ENCODE data around the gene ACAN. TPM values are rescaled to one million over a fixed set of nuclear protein-coding genes. Genes with fewer than 3 reads are reported as not detected.

The ACAN gene
- total and polyA plus RNA-seq, 2 donors (not counting 3 experiments of a cell fraction or from before 2014, with no cell fraction given) = not detected

- H3K27ac ChIP-seq (ENCODE audit: insufficient read depth, low read depth, low read length) = no peak overlapping the region
- no peak overlapping the region for H3K9ac ChIP-seq (replicated peaks; ENCODE audit: extremely low read depth, insufficient read depth, low read length)
- DNase-seq (ENCODE audit: low read depth, low spot score) = no peak
- no peak for FAIRE-seq
- dilution Hi-C loops (cut with MboI; ENCODE audit: extremely low pct_ligation_motif_present, low sequenced_read_pairs) = no loop called here
- no peaks in the 10 kb centered on the region for H3K79me2 ChIP-seq (ENCODE audit: control insufficient read depth, insufficient read depth, low read length)
- no peaks in the 10 kb centered on the region for H3K4me1 ChIP-seq (ENCODE audit: control insufficient read depth, extremely low read depth, insufficient read depth, low read length)
- no peaks in the 10 kb centered on the region for H3K9me1 ChIP-seq (replicated peaks; ENCODE audit: control insufficient read depth, extremely low read depth, insufficient read depth, low read length)
- ChIA-PET POLR2A (no interaction called here), CTCF (no interaction called here)
- H4K20me1 ChIP-seq (replicated peaks; ENCODE audit: control insufficient read depth, extremely low read depth, insufficient read depth, low read length) = no peaks in the 10 kb centered on the region
- TF ChIP-seq, protein P1, sequence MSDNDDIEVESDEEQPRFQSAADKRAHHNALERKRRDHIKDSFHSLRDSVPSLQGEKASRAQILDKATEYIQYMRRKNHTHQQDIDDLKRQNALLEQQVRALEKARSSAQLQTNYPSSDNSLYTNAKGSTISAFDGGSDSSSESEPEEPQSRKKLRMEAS (IDR thresholded peaks at IDR 0.05; ENCODE audit: insufficient read depth, insufficient read length) = no peak
- no peak for TF ChIP-seq POLR2A (IDR thresholded peaks at IDR 0.05; ENCODE audit: low read depth, low read length)
- TF ChIP-seq EZH2 (IDR thresholded peaks at IDR 0.05; ENCODE audit: borderline replicate concordance, low read depth, low read length, severe bottlenecking) = no peak
- no peak overlapping the region for H3K4me3 ChIP-seq (replicated peaks in 1 of 3; ENCODE audit: insufficient read depth in 1 of 3, low read depth in 1 of 3, low read length in 3 of 3)
- BruUV-seq (replicated peaks) = no TSS peak
- intact Hi-C loops (cut with micrococcal nuclease) = no loop called here
- H3K9me3 ChIP-seq (replicated peaks; ENCODE audit: control insufficient read depth, insufficient read depth, low read length) = no peaks in the 10 kb centered on the region
- H3K4me2 ChIP-seq (ENCODE audit: insufficient read depth, low read length) = no peak overlapping the region
- H2AFZ ChIP-seq (ENCODE audit: low read depth, low read length) = no peak overlapping the region
- peaks cover 2 to 7% of the 10 kb centered on the region in 2 experiments for H3K27me3 ChIP-seq (ENCODE audit: control insufficient read depth in 2 of 2, insufficient read depth in 2 of 2, low read length in 2 of 2)
- H3K36me3 ChIP-seq (ENCODE audit: control insufficient read depth in 2 of 2, extremely low read depth in 1 of 2, insufficient read depth in 2 of 2, low read length in 2 of 2) = no peaks in the 10 kb centered on the region
Measured at GRCh38 chr15:88764448-88764847, 38.8 kb upstream of the ACAN start.

- H3K4me3 ChIP-seq (replicated peaks in 1 of 3; ENCODE audit: insufficient read depth in 1 of 3, low read depth in 1 of 3, low read length in 3 of 3) = no peak overlapping the region
- peaks cover 8 to 14% of the 10 kb centered on the region in 2 experiments for H3K27me3 ChIP-seq (ENCODE audit: control insufficient read depth in 2 of 2, insufficient read depth in 2 of 2, low read length in 2 of 2)
- H3K9ac ChIP-seq (replicated peaks; ENCODE audit: extremely low read depth, insufficient read depth, low read length) = no peak overlapping the region
- TF ChIP-seq FOS (IDR thresholded peaks at IDR 0.05; ENCODE audit: borderline replicate concordance, insufficient read depth, low read length) (no peak), EZH2 (IDR thresholded peaks at IDR 0.05; ENCODE audit: borderline replicate concordance, low read depth, low read length, severe bottlenecking) (no peak), POLR2A (IDR thresholded peaks at IDR 0.05; ENCODE audit: low read depth, low read length) (no peak), POLR2AphosphoS5 (IDR thresholded peaks at IDR 0.05; ENCODE audit: insufficient read depth, low read depth, low read length) (no peak), MYC (IDR thresholded peaks at IDR 0.05; ENCODE audit: low read depth, low read length) (no peak), JUN (IDR thresholded peaks at IDR 0.05; ENCODE audit: borderline replicate concordance, insufficient read depth, insufficient read length, low read depth) (no peak), GATA2 (IDR thresholded peaks at IDR 0.05; ENCODE audit: insufficient read depth, insufficient read length, low read depth, low read length) (no peak)
- TF ChIP-seq, protein P2, sequence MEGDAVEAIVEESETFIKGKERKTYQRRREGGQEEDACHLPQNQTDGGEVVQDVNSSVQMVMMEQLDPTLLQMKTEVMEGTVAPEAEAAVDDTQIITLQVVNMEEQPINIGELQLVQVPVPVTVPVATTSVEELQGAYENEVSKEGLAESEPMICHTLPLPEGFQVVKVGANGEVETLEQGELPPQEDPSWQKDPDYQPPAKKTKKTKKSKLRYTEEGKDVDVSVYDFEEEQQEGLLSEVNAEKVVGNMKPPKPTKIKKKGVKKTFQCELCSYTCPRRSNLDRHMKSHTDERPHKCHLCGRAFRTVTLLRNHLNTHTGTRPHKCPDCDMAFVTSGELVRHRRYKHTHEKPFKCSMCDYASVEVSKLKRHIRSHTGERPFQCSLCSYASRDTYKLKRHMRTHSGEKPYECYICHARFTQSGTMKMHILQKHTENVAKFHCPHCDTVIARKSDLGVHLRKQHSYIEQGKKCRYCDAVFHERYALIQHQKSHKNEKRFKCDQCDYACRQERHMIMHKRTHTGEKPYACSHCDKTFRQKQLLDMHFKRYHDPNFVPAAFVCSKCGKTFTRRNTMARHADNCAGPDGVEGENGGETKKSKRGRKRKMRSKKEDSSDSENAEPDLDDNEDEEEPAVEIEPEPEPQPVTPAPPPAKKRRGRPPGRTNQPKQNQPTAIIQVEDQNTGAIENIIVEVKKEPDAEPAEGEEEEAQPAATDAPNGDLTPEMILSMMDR (IDR thresholded peaks at IDR 0.05; ENCODE audit: extremely low read depth in 1 of 2, insufficient read depth in 1 of 2, low read depth in 1 of 2, low read length in 2 of 2) = no peak
- TF ChIP-seq, protein P1 (IDR thresholded peaks at IDR 0.05; ENCODE audit: insufficient read depth, insufficient read length) = no peak
- no peaks in the 10 kb centered on the region for H3K36me3 ChIP-seq (ENCODE audit: control insufficient read depth in 2 of 2, extremely low read depth in 1 of 2, insufficient read depth in 2 of 2, low read length in 2 of 2)
- no peaks in the 10 kb centered on the region for H3K79me2 ChIP-seq (ENCODE audit: control insufficient read depth, insufficient read depth, low read length)
- no peak overlapping the region for H3K27ac ChIP-seq (ENCODE audit: insufficient read depth, low read depth, low read length)
- H2AFZ ChIP-seq (ENCODE audit: low read depth, low read length) = no peak overlapping the region
- ChIA-PET CTCF (no interaction called here), POLR2A (no interaction called here)
- no peaks in the 10 kb centered on the region for H3K9me3 ChIP-seq (replicated peaks; ENCODE audit: control insufficient read depth, insufficient read depth, low read length)
- dilution Hi-C loops (cut with MboI; ENCODE audit: extremely low pct_ligation_motif_present, low sequenced_read_pairs) (no loop called here), intact Hi-C loops (cut with micrococcal nuclease) (no loop called here)
- DNase-seq (ENCODE audit: low read depth, low spot score) (no peak), FAIRE-seq (no peak)
- no peaks in the 10 kb centered on the region for H3K4me1 ChIP-seq (ENCODE audit: control insufficient read depth, extremely low read depth, insufficient read depth, low read length)
- H4K20me1 ChIP-seq (replicated peaks; ENCODE audit: control insufficient read depth, extremely low read depth, insufficient read depth, low read length) = no peaks in the 10 kb centered on the region
- no peaks in the 10 kb centered on the region for H3K9me1 ChIP-seq (replicated peaks; ENCODE audit: control insufficient read depth, extremely low read depth, insufficient read depth, low read length)
- H3K4me2 ChIP-seq (ENCODE audit: insufficient read depth, low read length) = no peak overlapping the region
- BruUV-seq (replicated peaks) = no TSS peak
Measured at GRCh38 chr15:88765212-88765611, 38.0 kb upstream of the ACAN start.
